ENCODE measurements around the gene BCAS4.
"Not testable (repeated sequence)": the region's sequence is repeated elsewhere in the genome, so short reads cannot be mapped to it uniquely, and the experiment has no call there.

The BCAS4 gene

GRCh38 chr20:50789968-50790650, 4.8 kb upstream of the BCAS4 start:
- DNase-seq, result no peak
- no peaks in the 10 kb centered on the region for H3K36me3 ChIP-seq
- H3K9me3 ChIP-seq, result no peaks in the 10 kb centered on the region
- TF ChIP-seq, protein P1, sequence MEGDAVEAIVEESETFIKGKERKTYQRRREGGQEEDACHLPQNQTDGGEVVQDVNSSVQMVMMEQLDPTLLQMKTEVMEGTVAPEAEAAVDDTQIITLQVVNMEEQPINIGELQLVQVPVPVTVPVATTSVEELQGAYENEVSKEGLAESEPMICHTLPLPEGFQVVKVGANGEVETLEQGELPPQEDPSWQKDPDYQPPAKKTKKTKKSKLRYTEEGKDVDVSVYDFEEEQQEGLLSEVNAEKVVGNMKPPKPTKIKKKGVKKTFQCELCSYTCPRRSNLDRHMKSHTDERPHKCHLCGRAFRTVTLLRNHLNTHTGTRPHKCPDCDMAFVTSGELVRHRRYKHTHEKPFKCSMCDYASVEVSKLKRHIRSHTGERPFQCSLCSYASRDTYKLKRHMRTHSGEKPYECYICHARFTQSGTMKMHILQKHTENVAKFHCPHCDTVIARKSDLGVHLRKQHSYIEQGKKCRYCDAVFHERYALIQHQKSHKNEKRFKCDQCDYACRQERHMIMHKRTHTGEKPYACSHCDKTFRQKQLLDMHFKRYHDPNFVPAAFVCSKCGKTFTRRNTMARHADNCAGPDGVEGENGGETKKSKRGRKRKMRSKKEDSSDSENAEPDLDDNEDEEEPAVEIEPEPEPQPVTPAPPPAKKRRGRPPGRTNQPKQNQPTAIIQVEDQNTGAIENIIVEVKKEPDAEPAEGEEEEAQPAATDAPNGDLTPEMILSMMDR (IDR thresholded peaks at IDR 0.05), result no peak
- intact Hi-C loops (cut with DNase I; ENCODE audit: low total_unique reads), result no loop called here
- H3K27ac ChIP-seq, result peak overlapping the region; percentile 81 to 85
- H3K27me3 ChIP-seq, result no peaks in the 10 kb centered on the region
- H3K4me3 ChIP-seq, result no peak overlapping the region
- peaks cover 0 to 26% (median 17%) of the 10 kb centered on the region in 4 donors for H3K4me1 ChIP-seq

DNA sequence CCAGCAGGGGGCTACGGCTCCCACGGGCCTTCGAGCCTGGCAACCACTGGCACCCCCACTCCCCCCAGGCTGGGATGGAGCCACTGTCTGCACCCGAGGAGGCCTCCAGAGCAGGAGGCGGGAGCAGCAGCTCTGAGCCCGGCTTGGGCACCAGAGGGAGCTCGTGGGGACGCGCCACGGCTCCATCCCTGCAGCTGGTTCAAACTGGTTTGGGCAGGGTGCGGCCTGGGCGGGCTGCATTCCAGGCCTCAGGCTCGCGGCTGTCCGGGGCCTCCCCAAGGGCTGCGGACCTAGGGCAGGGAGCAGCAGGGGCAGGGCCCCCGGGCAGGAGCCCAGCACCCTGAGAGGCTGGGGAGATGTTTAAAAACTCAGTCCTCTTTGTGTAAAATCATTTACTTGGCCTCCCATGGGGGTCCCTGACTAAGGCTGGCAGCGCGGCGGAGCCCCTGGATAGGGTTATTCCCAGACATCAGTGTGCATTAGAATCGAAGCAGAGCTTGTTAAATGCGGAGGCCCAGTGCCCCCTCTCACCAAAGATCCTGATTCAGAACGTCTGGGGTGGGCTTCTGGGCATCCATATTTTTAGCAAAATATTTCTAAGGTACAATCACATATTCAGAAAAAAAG, 4.1 kb upstream of the BCAS4 start:
- H3K36me3 ChIP-seq, result no peaks in the 10 kb centered on the region
- peak; percentile 76 to 93 for DNase-seq
- peak overlapping the region; percentile 81 to 85 for H3K27ac ChIP-seq
- no peaks in the 10 kb centered on the region for H3K9me3 ChIP-seq
- TF ChIP-seq, protein P1 (IDR thresholded peaks at IDR 0.05), result peak; percentile 66 to 79
- H3K4me1 ChIP-seq, result peaks cover 0 to 31% (median 22%) of the 10 kb centered on the region in 4 donors
- no peaks in the 10 kb centered on the region for H3K27me3 ChIP-seq
- intact Hi-C loops (cut with DNase I; ENCODE audit: low total_unique reads), result no loop called here
- peak overlapping the region; percentile 31 to 32 for H3K4me3 ChIP-seq

GRCh38 chr20:50792708-50793574, 1.9 kb upstream of the BCAS4 start:
- Histone ChIP-seq H3K27ac (no peak overlapping the region), H3K27me3 (no peaks in the 10 kb centered on the region), H3K9me3 (no peaks in the 10 kb centered on the region), H3K36me3 (no peaks in the 10 kb centered on the region), H3K4me3 (no peak overlapping the region), H3K4me1 (peaks cover 0 to 32% (median 23%) of the 10 kb centered on the region in 4 donors)
- no peak for DNase-seq
- intact Hi-C loops (cut with DNase I; ENCODE audit: low total_unique reads), result no loop called here
- TF ChIP-seq, protein P1 (IDR thresholded peaks at IDR 0.05), result no peak

- intact Hi-C loops (cut with DNase I; ENCODE audit: low total_unique reads), result loop anchor here (2.0 kb wide), 1 partner anchor 137 kb away; the partner anchor contains the start of gene ADNP
- peak overlapping the region in 1 of 2 donors; percentile 67 for H3K27ac ChIP-seq
- peaks cover 0 to 32% (median 23%) of the 10 kb centered on the region in 4 donors for H3K4me1 ChIP-seq
- H3K27me3 ChIP-seq, H3K9me3 ChIP-seq, H3K36me3 ChIP-seq, H3K4me3 ChIP-seq, DNase-seq: not testable (repeated sequence)
- TF ChIP-seq, protein P1 (IDR thresholded peaks at IDR 0.05), result peak; percentile 18 to 29
Measured at GRCh38 chr20:50793575-50794016, 1.3 kb upstream of the BCAS4 start.

GRCh38 chr20:50794181-50794845, 548 bp upstream of the BCAS4 start:
- Histone ChIP-seq H3K27me3 (no peaks in the 10 kb centered on the region), H3K36me3 (no peaks in the 10 kb centered on the region), H3K4me3 (peak overlapping the region; percentile 76 to 94), H3K4me1 (peaks cover 0 to 32% (median 23%) of the 10 kb centered on the region in 4 donors), H3K27ac (peak overlapping the region; percentile 43 to 67), H3K9me3 (no peaks in the 10 kb centered on the region)
- intact Hi-C loops (cut with DNase I; ENCODE audit: low total_unique reads), result loop anchor here (2.0 kb wide), 1 partner anchor 136 kb away; the partner anchor contains the start of gene ADNP
- DNase-seq, result no peak
- TF ChIP-seq, protein P1 (IDR thresholded peaks at IDR 0.05), result no peak
